ENCODE results near the gene SLC43A2. TPM values are rescaled to one million over a fixed set of nuclear protein-coding genes. Genes with fewer than 3 reads are reported as not detected.
"Not testable (repeated sequence)": the region's sequence is repeated elsewhere in the genome, so short reads cannot be mapped to it uniquely, and the experiment has no call there.

The SLC43A2 gene
- 10 to 100 TPM; 16.9 to 79.0 (median 49.2) TPM for total RNA-seq

DNA sequence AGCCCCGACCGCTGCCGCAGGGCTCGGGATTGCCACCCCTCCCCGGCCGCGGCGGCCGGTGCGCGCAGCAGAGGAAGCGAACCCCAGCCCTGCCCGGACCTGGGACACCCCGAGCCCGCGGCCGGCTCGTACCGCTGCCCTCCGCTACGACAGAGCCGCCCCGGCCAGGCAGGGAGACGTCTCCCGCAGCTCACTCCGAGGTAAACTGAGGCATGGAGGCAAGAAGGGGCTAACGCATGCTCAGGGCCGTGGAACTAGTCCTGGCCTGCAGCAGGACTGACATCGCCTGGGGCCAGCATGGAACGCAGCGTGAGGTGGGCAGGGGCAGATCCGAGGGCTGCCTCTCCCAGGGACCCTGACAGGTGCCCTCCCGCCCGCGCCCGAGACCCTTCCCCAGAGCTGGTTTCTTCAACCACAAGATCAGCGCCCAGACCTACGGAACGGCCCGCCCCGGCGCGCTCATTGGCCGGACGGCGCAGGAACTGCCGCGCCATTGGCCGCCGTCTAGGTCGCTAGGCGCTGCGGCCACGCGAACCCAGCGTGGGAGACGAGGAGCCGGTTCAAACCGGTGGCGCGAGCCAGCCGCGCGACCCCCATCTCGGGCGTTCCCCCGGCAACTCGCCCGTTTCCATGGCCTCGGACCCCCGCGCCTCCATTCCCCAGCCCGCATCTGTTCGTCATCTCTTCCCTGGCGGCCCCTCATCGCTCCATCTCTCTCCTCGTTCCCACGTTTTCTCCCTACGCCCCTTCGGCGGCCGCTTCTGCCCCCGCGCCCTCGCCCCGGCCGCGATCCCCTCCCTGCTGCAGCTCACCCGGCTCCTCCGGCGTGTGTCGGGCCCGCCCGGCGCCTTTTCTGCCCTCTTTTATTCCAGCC, at the start of gene SLC43A2:
Gene SLC43A2, minus strand, starts transcription at position 853 of the 874 bp plus-strand sequence. CDS start 960 bp downstream, outside the sequence.
- peaks cover 0 to under 1% (median 0%) of the 10 kb centered on the region in 4 donors for H3K36me3 ChIP-seq
- ATAC-seq (ENCODE audit: low FRiP score in 2 of 2), result peak; percentile 88 to 93
- no peaks in the 10 kb centered on the region for H3K9me3 ChIP-seq
- H3K4me1 ChIP-seq, result peaks cover 29 to 52% (median 49%) of the 10 kb centered on the region in 4 donors
- H3K4me3 ChIP-seq, result peak within 1 kb of the TSS; percentile 74 to 92 (median 85)
- 0 to 1% methylated on average over 46 to 63 of the region's 95 CpGs for WGBS, 2 donors
- H3K27ac ChIP-seq, result peak within 1 kb of the TSS; percentile 89 to 96 (median 93)
- H3K27me3 ChIP-seq, result no peaks in the 10 kb centered on the region
- peak in 1 of 2 donors; percentile 38 for TF ChIP-seq POLR2AphosphoS5 (IDR thresholded peaks at IDR 0.05)
- TF ChIP-seq POLR2A (IDR thresholded peaks at IDR 0.05), result peak in 3 of 4 donors; percentile 2 to 81 (median 49)
- TF ChIP-seq EP300 (IDR thresholded peaks at IDR 0.05), result no peak
- TF ChIP-seq, protein P1, sequence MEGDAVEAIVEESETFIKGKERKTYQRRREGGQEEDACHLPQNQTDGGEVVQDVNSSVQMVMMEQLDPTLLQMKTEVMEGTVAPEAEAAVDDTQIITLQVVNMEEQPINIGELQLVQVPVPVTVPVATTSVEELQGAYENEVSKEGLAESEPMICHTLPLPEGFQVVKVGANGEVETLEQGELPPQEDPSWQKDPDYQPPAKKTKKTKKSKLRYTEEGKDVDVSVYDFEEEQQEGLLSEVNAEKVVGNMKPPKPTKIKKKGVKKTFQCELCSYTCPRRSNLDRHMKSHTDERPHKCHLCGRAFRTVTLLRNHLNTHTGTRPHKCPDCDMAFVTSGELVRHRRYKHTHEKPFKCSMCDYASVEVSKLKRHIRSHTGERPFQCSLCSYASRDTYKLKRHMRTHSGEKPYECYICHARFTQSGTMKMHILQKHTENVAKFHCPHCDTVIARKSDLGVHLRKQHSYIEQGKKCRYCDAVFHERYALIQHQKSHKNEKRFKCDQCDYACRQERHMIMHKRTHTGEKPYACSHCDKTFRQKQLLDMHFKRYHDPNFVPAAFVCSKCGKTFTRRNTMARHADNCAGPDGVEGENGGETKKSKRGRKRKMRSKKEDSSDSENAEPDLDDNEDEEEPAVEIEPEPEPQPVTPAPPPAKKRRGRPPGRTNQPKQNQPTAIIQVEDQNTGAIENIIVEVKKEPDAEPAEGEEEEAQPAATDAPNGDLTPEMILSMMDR (IDR thresholded peaks at IDR 0.05), result peak in 3 of 6 experiments; percentile 6 to 26 (median 25)
- DNase-seq, result peak; percentile 90 to 97

DNA sequence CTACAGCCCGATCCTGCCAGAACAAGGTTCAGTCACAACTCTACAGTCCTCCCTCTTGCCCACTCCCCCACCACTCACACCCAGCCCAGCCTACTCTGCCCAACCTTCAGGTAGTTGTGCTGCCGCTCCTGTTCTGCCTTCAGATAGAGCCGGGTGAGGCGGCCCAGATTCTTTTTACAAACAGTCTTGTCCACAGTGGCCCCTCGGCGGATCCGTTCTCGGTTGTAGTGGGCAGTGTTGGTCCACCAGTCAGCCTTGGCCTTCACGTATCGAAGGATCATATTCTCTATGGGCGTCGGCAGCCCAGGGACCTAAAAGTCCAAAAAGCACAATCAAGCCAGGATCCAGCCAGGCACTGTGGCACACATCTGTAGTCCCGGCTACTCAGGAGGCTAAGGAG, 47.8 kb upstream of the SLC43A2 start:
- 98 to 99% methylated on average over 13 of the region's 13 CpGs for WGBS, 2 donors
- ATAC-seq (ENCODE audit: low FRiP score in 2 of 2), result no peak
- H3K27ac ChIP-seq, result no peak overlapping the region

DNA sequence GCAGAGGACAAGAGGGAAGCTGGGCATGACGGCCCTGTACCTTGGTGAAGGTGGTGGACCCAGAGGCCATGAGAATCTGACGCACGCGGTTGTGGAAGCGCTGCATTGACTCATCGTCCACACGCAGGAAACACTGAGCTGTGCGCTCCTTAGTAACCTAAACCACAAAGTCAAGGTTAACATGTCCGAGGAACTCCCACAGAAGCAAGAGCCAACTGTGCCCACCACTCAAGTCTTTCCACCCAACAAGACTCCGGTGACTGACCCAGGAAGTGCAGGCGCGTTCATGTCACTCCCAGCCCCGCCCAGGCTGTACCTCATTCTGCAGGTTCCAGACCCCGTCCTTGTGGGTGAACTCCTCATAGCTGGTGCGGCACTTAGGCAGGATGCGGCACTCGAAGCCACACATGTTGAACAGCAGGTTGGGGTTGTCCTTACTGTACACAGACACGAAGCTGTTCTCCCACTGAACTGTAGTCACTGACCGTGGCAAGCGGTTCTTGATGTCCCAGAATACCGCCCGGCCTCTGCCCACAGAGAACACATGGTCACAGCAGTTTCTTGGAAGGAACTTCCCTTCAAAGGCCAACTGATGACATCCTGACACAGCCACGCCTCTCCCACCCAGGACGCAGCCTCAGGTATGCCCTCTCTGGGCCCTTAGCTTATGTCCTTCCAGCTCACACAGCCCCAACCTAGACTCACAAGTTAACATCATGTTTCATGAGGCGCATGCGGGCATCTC, 44.6 kb upstream of the SLC43A2 start:
- Histone ChIP-seq H3K4me3 (no peak overlapping the region), H3K27me3 (no peaks in the 10 kb centered on the region), H3K4me1 (peaks cover 0 to 14% (median 12%) of the 10 kb centered on the region in 4 donors), H3K27ac (no peak overlapping the region), H3K9me3 (no peaks in the 10 kb centered on the region), H3K36me3 (peaks cover 79 to 95% (median 86%) of the 10 kb centered on the region in 4 donors)
- TF ChIP-seq, protein P1 (IDR thresholded peaks at IDR 0.05), result no peak
- no peak for TF ChIP-seq POLR2AphosphoS5 (IDR thresholded peaks at IDR 0.05)
- TF ChIP-seq POLR2A (IDR thresholded peaks at IDR 0.05), result no peak
- TF ChIP-seq EP300 (IDR thresholded peaks at IDR 0.05), result no peak
- no peak for DNase-seq
- 90 to 91% methylated on average over 26 of the region's 26 CpGs for WGBS, 2 donors
- ATAC-seq (ENCODE audit: low FRiP score in 2 of 2), result no peak

More for the DNA sequence above, 47.8 kb upstream of the SLC43A2 start:
- no peak for DNase-seq
- Histone ChIP-seq H3K9me3 (no peaks in the 10 kb centered on the region), H3K36me3 (peaks cover 95 to 100% (median 98%) of the 10 kb centered on the region in 4 donors), H3K4me1 (no peaks in the 10 kb centered on the region), H3K27me3 (no peaks in the 10 kb centered on the region), H3K4me3 (no peak overlapping the region)
- TF ChIP-seq POLR2A (IDR thresholded peaks at IDR 0.05), result no peak
- TF ChIP-seq EP300 (IDR thresholded peaks at IDR 0.05), result no peak
- no peak for TF ChIP-seq POLR2AphosphoS5 (IDR thresholded peaks at IDR 0.05)
- TF ChIP-seq, protein P1 (IDR thresholded peaks at IDR 0.05), result no peak

DNA sequence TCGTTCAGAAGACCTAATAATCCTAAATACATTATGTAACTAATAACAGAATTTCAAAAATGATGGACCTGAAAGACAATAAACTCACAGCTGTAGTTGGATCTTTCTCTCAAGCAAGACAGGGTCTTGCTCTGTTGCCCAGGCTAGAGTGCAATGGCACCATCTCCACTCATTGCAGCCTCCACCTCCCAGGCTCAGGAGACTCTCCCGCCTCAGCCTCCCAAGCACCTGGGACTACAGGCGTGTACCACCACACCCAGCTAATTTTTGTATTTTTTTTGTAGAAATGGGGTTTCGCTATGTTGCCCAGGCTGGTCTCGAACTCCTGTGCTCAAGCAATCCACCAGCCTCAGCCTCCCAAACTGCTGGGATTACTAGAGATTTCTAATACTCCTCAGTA, 35.3 kb upstream of the SLC43A2 start:
- not testable (repeated sequence) for H3K9me3 ChIP-seq; ATAC-seq (ENCODE audit: low FRiP score in 2 of 2)

DNA sequence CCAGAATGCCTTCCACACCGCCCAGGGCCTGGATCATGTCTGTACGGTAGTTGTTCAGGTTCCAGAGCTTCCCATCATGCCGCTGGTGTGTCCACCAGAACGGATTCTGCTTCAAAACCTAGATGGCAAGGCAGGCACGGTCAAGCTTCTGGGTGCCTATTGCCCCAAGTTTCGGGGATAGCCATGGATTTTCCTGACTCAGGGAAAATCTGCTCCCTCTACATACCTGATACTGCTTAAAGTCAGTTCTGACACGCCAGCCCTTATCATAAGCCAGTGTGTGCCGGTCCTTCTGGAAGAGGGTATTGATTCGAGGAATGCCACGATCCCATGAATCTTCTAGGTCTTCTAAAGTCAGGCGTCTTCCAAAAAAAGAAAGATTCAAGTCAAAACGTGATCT, 32.4 kb upstream of the SLC43A2 start:
- 90 to 98% methylated on average over 9 to 12 of the region's 12 CpGs for WGBS, 2 donors
- TF ChIP-seq POLR2A (IDR thresholded peaks at IDR 0.05), result no peak
- TF ChIP-seq, protein P1 (IDR thresholded peaks at IDR 0.05), result no peak
- no peak for TF ChIP-seq POLR2AphosphoS5 (IDR thresholded peaks at IDR 0.05)
- no peak for TF ChIP-seq EP300 (IDR thresholded peaks at IDR 0.05)
- Histone ChIP-seq H3K9me3 (no peaks in the 10 kb centered on the region), H3K27ac (no peak overlapping the region), H3K36me3 (peaks cover 61 to 100% (median 90%) of the 10 kb centered on the region in 4 donors), H3K4me3 (no peak overlapping the region), H3K27me3 (no peaks in the 10 kb centered on the region), H3K4me1 (peaks cover 0 to 3% (median under 1%) of the 10 kb centered on the region in 4 donors)
- ATAC-seq (ENCODE audit: low FRiP score in 2 of 2) (no peak), DNase-seq (no peak)

More for the DNA sequence above, 35.3 kb upstream of the SLC43A2 start:
- not testable (repeated sequence) for H3K4me3 ChIP-seq, H3K27me3 ChIP-seq, H3K27ac ChIP-seq, DNase-seq
- 94 to 95% methylated on average over 5 of the region's 5 CpGs for WGBS, 2 donors
- peaks cover 9 to 19% (median 15%) of the 10 kb centered on the region in 4 donors for H3K4me1 ChIP-seq
- H3K36me3 ChIP-seq, result peaks cover 35 to 86% (median 71%) of the 10 kb centered on the region in 4 donors

All from upper lobe of left lung (tissue), 6 donors.